DMS79 (cell line): Measurements from ENCODE around the gene GOLGA8N.

ENCODE experiments used
- DNase-seq: peaks from one replicate; lab custom pipeline; 2025; lab: John Stamatoyannopoulos, UW

GOLGA8N gene

DNA sequence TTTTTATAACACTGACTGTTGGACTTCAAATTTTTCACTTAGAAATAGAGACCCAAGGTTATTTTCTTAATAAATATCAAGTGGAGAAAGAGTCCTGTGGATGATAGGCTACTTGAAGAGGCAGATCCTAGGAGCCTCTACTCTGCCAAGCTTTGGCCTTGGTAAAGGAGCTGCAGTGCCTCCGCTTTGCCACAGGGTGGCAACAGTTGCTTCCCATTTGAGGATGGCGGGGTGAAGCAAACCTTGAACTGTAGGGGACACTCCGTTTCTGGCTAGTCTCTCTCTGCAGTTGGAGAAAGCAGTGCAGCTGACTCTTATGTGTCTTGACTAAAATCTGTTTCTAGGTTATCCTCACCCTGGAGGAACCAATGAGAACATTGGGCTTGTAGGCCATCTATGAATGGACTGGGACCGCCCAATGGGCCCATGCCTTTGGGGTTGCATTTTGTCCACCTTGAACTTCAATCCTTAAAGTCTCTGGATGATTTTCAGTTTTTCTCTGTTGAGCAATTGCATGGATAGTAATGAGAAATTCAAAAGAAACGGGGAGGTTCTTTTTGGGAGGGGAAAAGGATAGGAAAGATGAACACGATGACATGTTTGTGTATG, 58.1 kb downstream of the GOLGA8N start:
- DNase-seq, result no peak

DNA sequence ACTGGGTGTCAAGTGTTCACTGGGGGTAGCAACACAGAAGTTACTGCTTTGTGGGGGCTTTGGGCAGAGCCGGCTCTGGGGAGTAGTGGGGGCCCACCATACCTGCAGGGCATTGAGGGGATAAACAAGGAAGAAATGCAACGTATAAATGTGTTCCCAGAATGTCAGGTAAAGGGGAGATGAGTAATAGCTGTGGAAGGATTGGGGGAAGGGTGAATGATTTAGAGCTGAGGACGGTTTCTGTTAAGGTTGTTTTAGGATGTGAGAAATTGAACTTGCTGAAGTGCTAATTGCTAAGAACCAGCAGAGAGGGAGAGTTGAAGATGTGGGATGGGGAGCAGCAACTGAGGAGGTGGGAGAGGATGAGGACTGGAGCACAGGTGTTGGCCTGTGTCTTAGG, 58.9 kb downstream of the GOLGA8N start:
- DNase-seq, result no peak

DNA sequence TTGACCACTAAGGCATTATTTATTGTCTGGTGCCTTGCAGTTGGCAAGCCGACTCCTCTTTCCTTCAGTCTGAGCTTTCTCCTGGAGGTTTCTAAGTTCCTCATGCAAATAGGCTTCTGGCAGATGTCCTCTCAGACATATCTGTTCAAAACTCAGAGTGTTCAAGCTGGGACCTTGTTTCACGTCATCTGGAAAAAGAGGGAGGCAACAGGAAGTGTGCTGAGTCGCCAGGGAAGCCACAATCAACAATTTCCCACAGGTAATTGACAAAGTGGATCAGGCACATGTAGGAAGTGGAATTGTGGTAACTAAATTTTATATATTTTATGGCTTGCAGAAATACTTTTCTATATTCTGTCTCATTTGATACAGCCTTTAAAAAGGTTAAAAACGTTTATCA, 62.8 kb downstream of the GOLGA8N start:
- DNase-seq, result no peak

DNA sequence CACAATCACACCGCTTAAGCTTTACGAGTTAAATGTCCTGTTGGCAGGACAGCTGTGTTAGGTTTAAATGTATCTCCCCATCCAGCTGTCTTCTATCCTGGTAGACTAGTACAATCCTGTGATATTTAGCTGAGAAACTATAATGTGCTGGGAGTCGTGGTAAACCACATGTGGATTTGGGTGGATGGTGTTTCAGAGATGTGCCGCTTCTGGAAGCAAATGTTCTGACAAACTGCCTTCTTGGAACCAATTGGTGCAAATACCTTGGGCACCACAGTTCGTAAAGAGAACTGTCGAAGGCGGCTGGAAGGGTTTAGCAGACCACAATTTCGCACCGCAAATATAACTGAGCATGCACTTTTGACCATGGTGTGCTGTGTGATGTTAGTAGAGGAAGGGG, 63.2 kb downstream of the GOLGA8N start:
- no peak for DNase-seq
